ENCODE results near the gene DCXR. TPM values are rescaled to one million over a fixed set of nuclear protein-coding genes. Genes with fewer than 3 reads are reported as not detected.
A peak's percentile ranks its signal among the peaks of the same experiment; 100 is the strongest.

The DCXR gene
- total and polyA plus RNA-seq, 10 of the 15 experiments (the other 5 are each of a cell fraction or from before 2014, with no cell fraction given) = 12.3 to 139 (median 88.9) TPM

DNA sequence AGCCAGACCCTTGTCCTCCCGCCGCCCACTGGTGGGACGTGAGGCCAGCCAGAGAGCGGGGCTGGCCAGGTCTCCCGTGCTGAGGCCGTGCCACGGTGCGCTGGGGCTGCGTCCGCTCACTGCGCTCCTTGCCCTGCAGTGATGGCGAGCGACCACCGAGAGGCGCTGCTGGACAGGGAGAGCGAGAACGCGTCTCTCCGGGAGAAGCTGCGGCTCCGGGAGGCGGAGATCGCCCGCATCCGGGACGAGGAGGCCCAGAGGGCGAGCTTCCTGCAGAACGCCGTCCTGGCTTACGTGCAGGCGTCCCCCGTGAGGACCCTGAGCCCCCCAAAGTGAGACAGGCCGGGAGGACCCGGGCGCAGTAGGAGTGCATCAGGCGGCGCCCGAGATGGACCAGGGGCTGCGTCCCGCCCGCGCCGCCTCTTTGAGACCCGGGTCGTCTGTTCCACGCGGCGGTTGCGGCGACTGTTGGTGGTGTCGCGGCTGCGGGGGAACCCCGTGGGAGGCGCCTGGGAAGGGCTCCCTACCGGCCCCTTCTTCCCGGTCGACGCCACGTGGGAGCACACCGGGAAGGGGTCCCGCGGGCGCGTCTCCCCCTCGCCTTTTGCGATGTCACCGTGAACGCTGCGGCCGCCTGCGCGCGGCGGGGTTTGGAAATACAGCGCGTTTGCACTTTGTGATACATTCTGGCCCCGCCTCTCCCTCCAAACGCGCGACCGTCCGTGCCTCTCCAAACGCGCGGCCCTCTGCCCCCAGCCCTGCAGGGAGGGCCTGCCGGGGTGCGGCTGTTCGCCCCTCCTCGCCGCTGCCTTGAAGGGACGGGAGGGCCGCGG lies 6.8 kb downstream of the DCXR start (continued):
- no peak for TF ChIP-seq SRF (IDR thresholded peaks at IDR 0.05; ENCODE audit: low read depth in 2 of 2, low read length in 2 of 2)
- TF ChIP-seq SMAD1 (IDR thresholded peaks at IDR 0.05; ENCODE audit: low read depth, partially characterized antibody) = no peak
- 0 out of 2 replicates have a peak, but pooled peaks have one; percentile 24 for TF ChIP-seq CBFB (IDR thresholded peaks at IDR 0.05; ENCODE audit: low read depth)
- TF ChIP-seq, protein P1, sequence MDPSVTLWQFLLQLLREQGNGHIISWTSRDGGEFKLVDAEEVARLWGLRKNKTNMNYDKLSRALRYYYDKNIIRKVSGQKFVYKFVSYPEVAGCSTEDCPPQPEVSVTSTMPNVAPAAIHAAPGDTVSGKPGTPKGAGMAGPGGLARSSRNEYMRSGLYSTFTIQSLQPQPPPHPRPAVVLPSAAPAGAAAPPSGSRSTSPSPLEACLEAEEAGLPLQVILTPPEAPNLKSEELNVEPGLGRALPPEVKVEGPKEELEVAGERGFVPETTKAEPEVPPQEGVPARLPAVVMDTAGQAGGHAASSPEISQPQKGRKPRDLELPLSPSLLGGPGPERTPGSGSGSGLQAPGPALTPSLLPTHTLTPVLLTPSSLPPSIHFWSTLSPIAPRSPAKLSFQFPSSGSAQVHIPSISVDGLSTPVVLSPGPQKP (IDR thresholded peaks at IDR 0.05; ENCODE audit: low read depth, low read length) = no peak
- peak; percentile 91 for TF ChIP-seq SMC3 (IDR thresholded peaks at IDR 0.05; ENCODE audit: borderline replicate concordance, low read length)
- no peak for TF ChIP-seq JUNB (IDR thresholded peaks at IDR 0.05)
- no peak for TF ChIP-seq BRCA1 (IDR thresholded peaks at IDR 0.05; ENCODE audit: low read depth, low read length)
- 0 out of 2 replicates have a peak, but pooled peaks have one; percentile 15 for TF ChIP-seq CHD2 (IDR thresholded peaks at IDR 0.05; ENCODE audit: borderline replicate concordance, low read depth, low read length)
- TF ChIP-seq STAT3 (IDR thresholded peaks at IDR 0.05; ENCODE audit: low read depth, low read length) = no peak
- 0 out of 2 replicates have a peak, but pooled peaks have one; percentile 76 for TF ChIP-seq HDAC2 (IDR thresholded peaks at IDR 0.05)
- TF ChIP-seq, protein P2, sequence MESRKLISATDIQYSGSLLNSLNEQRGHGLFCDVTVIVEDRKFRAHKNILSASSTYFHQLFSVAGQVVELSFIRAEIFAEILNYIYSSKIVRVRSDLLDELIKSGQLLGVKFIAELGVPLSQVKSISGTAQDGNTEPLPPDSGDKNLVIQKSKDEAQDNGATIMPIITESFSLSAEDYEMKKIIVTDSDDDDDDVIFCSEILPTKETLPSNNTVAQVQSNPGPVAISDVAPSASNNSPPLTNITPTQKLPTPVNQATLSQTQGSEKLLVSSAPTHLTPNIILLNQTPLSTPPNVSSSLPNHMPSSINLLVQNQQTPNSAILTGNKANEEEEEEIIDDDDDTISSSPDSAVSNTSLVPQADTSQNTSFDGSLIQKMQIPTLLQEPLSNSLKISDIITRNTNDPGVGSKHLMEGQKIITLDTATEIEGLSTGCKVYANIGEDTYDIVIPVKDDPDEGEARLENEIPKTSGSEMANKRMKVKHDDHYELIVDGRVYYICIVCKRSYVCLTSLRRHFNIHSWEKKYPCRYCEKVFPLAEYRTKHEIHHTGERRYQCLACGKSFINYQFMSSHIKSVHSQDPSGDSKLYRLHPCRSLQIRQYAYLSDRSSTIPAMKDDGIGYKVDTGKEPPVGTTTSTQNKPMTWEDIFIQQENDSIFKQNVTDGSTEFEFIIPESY (IDR thresholded peaks at IDR 0.05) = peak; percentile 91
- no peak for TF ChIP-seq TARDBP (IDR thresholded peaks at IDR 0.05; ENCODE audit: borderline replicate concordance)
- TF ChIP-seq ZBED1 (IDR thresholded peaks at IDR 0.05; ENCODE audit: borderline replicate concordance) = no peak
- TF ChIP-seq NRF1 (conservative IDR thresholded peaks at IDR 0.05; ENCODE audit: low read depth, low read length) = no peak
- TF ChIP-seq, protein P3, sequence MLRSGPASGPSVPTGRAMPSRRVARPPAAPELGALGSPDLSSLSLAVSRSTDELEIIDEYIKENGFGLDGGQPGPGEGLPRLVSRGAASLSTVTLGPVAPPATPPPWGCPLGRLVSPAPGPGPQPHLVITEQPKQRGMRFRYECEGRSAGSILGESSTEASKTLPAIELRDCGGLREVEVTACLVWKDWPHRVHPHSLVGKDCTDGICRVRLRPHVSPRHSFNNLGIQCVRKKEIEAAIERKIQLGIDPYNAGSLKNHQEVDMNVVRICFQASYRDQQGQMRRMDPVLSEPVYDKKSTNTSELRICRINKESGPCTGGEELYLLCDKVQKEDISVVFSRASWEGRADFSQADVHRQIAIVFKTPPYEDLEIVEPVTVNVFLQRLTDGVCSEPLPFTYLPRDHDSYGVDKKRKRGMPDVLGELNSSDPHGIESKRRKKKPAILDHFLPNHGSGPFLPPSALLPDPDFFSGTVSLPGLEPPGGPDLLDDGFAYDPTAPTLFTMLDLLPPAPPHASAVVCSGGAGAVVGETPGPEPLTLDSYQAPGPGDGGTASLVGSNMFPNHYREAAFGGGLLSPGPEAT (IDR thresholded peaks at IDR 0.05; ENCODE audit: low read depth) = no peak
- no peak for TF ChIP-seq PML (IDR thresholded peaks at IDR 0.05; ENCODE audit: low read length)
- TF ChIP-seq, protein P4, sequence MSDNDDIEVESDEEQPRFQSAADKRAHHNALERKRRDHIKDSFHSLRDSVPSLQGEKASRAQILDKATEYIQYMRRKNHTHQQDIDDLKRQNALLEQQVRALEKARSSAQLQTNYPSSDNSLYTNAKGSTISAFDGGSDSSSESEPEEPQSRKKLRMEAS (IDR thresholded peaks at IDR 0.05; ENCODE audit: low read depth, low read length) = no peak; the same call in 1 of the 2 replicates
- TF ChIP-seq FOXK2 (IDR thresholded peaks at IDR 0.05) = no peak
- no peak for TF ChIP-seq RAD51 (IDR thresholded peaks at IDR 0.05)
- TF ChIP-seq ZNF274 (IDR thresholded peaks at IDR 0.05; ENCODE audit: insufficient read depth, insufficient read length) = no peak
- no peak for TF ChIP-seq CHD4 (IDR thresholded peaks at IDR 0.05)
- TF ChIP-seq CEBPB (IDR thresholded peaks at IDR 0.05; ENCODE audit: borderline replicate concordance in 1 of 2, low read depth in 2 of 2, low read length in 2 of 2) = no peak
- no peak for TF ChIP-seq CBX5 (IDR thresholded peaks at IDR 0.05; ENCODE audit: low read depth)
